ENCODE measurements around the gene CYP24A1.

The CYP24A1 gene

DNA sequence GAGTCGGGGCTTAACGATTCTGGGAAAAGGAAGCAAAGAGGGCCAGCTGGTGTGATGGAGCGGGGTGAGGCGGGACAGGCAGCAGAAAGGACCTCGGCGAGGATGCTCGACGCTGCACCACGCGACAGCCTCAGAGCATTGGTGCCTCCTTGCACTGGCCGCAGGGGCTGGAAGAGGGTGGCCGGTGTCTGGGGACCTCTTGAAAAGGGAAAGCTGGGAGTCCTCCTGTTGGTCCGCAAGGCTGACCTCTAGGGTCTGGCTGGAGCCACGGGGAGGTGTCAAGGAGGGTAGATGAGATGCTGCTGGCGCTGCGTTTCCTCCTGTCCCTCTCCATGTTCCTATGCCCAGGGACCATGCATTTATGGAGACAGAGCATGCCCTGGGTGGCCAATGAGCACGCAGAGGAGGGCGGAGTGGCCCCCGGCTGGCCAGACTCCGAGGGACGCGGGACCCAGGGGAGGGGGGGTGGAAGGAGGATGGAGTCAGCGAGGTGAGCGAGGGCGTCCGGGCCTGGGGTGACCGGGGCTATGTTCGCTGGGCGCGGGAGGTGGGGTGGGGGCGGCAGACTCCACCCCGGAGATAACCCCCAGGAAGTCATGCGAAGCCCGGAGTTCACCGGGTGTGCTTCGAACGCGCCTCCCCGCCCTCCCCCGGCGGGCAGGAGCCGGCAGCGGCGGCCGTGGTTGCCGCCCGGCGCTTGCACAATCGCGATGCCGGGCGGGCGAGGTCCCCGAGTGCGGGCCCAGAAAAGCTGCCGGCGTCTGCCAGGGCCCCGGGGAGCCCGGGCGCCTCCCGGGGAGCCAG, at the start of gene CYP24A1:
CYP24A1 (minus strand) TSS at position 334 of the 804 bp plus-strand sequence. CDS start 407 bp downstream, outside the sequence.
- in situ Hi-C loops (cut with MboI; ENCODE audit: low sequenced_read_pairs): no loop called here

DNA sequence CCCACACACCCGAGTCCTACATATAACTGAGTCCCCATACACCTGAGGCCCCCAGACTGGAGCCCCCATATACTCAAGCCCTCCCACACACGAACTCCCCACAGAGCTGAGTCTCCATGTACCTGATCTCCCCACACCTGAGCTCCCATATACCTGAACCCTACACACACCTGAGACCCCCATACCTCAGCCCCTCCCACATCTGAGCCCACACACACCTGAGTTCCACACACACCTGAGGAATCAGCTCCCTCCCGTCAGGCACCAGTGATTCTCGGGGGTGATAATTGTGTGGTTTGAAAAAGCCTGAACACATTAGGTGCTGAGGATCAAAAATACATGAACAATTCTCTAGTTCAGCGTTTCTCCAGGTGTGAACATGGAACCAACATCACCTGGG, 49.5 kb upstream of the CYP24A1 start:
- in situ Hi-C loops (cut with MboI; ENCODE audit: low sequenced_read_pairs): loop anchor here (25.0 kb wide), 1 partner anchor 414 kb away; no protein-coding TSS in a partner anchor

- in situ Hi-C loops (cut with MboI; ENCODE audit: low sequenced_read_pairs): loop anchor here (25.0 kb wide), 1 partner anchor 415 kb away; no protein-coding TSS in a partner anchor
These were observed 48.5 kb upstream of the CYP24A1 start for GRCh38 chr20:54221996-54222890.

DNA sequence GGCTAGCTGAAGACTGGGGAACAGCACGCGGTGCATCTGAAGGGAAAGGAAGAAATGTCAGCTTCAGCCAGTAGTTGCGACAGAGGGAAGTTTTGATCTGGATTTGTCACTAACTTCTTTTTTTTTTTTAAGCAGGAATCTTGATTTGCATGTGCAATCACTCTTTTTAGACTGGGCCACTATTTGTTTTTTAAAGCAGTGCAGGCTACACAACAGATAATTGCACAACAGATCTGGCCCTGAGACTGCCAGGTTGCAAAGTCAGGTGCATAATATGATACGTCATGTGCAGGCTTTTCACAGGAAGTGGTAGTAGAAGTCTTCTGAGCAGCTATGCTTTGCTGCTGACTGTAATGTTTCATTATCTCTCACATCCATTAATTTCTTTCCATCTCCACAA, 47.6 kb upstream of the CYP24A1 start:
- in situ Hi-C loops (cut with MboI; ENCODE audit: low sequenced_read_pairs): loop anchor here (25.0 kb wide), 1 partner anchor 416 kb away; no protein-coding TSS in a partner anchor

DNA sequence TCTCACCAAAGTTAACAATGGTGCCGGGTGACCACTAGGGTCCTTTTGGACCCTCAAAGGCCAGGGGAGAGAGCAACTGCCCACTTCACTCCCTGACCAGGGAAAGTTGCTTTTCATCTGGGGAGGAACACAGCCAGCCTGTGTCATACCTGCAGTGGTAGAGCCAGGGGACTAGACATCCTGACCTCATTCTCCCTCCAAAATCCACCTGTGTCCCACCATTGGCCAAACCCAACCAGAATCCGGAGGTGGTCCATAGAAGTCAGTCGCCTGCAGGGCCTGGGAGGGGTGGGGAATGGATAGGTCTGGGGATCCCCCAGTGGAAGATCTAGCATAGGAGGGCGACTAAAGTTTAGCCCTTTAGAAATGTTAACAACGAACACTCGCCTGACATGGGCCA, 46.9 kb upstream of the CYP24A1 start:
- in situ Hi-C loops (cut with MboI; ENCODE audit: low sequenced_read_pairs): loop anchor here (25.0 kb wide), 1 partner anchor 417 kb away; no protein-coding TSS in a partner anchor

- in situ Hi-C loops (cut with MboI; ENCODE audit: low sequenced_read_pairs): loop anchor here (25.0 kb wide), 1 partner anchor 417 kb away; no protein-coding TSS in a partner anchor
These were observed 46.1 kb upstream of the CYP24A1 start for GRCh38 chr20:54219751-54220426.

DNA sequence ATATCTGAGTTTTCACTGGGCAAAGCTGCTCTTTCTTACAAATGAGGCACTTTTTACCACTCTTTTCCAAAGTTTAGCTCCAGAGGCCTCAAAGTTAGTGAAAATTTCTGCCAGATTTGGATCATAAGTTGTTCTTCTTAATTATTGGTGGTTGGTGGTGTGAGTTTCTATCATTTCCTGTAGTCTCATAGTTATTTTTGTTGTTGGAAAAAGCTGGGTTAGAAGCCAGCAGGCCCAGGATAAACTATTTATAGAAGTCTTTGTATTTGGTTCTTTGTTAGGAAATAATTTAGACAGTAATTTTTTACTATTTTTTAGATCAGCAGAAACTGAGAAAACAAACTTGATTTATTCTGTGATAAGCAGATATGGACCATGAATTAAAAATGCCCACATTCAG, 44.7 kb upstream of the CYP24A1 start:
- in situ Hi-C loops (cut with MboI; ENCODE audit: low sequenced_read_pairs): loop anchor here (25.0 kb wide), 1 partner anchor 419 kb away; no protein-coding TSS in a partner anchor

DNA sequence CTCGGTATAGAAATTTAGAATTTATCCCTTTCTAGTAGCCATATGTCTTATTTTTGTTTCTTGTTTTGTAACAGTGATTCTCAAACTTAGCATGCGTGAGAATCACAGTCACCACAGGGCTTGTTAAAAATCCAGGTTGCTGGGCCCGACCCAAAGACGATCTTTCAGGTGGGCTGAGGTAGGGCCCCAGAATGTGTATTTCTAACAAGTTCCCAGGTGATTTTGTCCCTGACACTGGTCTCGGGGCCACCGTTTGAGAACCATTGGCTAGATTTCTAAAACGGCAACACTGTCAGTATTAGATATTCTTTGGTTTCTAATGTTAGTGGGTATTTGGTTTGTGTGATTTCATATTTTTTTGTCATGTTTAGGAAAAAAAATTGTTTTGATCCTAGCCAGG, 44.0 kb upstream of the CYP24A1 start:
- in situ Hi-C loops (cut with MboI; ENCODE audit: low sequenced_read_pairs): loop anchor here (25.0 kb wide), 1 partner anchor 420 kb away; no protein-coding TSS in a partner anchor

DNA sequence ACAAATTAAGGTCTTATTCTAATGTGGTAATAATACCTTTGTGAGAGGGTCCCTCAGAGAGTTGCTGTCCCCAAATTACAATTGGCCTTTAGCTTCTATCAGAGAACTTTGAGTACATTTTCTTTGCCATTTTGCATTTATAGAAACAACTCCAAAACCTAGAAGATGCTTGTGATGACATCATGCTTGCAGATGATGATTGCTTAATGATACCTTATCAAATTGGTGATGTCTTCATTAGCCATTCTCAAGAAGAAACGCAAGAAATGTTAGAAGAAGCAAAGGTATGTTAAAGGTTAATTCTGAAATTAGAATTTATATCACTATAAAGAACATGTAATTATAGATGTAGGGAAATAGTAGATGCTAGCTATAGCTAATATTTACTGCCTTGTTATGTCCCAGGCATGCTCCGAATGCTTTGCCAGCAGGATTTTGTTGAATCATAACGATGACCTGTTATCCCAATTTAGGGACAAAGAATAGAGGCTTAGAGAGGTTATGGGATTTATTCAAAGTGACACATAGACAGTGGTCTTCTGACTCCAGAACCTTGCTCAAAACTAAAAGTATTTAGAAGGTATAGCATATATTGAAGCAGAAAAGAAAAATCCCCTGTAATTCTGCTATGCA, 41.5 kb upstream of the CYP24A1 start:
- in situ Hi-C loops (cut with MboI; ENCODE audit: low sequenced_read_pairs): loop anchor here (25.0 kb wide), 1 partner anchor 422 kb away; no protein-coding TSS in a partner anchor

- in situ Hi-C loops (cut with MboI; ENCODE audit: low sequenced_read_pairs): loop anchor here (25.0 kb wide), 1 partner anchor 423 kb away; no protein-coding TSS in a partner anchor
These were observed 40.8 kb upstream of the CYP24A1 start for GRCh38 chr20:54214566-54214965.

- in situ Hi-C loops (cut with MboI; ENCODE audit: low sequenced_read_pairs): loop anchor here (25.0 kb wide), 1 partner anchor 424 kb away; no protein-coding TSS in a partner anchor
These were observed 39.1 kb upstream of the CYP24A1 start for GRCh38 chr20:54212871-54213270.

DNA sequence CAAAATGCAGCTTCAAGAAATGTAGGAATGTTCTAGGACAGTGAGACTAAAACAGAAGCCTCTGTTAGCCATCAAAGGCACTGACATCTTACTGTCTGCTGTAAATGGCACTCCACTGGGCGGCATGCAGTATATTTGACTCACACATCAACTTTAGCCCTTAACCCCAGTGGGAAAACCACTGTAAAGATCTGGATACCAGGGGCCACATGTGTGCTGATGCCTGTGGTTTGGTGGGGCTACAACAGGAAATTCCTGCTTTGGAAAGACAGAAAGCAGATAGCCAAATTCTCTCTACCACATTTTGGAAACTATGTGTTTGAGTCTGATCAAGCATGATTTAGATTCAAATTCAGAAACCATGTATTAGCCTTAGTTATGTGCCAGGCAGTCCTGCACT, 38.4 kb upstream of the CYP24A1 start:
- in situ Hi-C loops (cut with MboI; ENCODE audit: low sequenced_read_pairs): loop anchor here (25.0 kb wide), 1 partner anchor 425 kb away; no protein-coding TSS in a partner anchor

GRCh38 chr20:54209216-54209813, 35.5 kb upstream of the CYP24A1 start:
- in situ Hi-C loops (cut with MboI; ENCODE audit: low sequenced_read_pairs): loop anchor here (25.0 kb wide), 1 partner anchor 428 kb away; no protein-coding TSS in a partner anchor

GRCh38 chr20:54208548-54209176, 34.9 kb upstream of the CYP24A1 start:
- in situ Hi-C loops (cut with MboI; ENCODE audit: low sequenced_read_pairs): loop anchor here (25.0 kb wide), 1 partner anchor 429 kb away; no protein-coding TSS in a partner anchor

DNA sequence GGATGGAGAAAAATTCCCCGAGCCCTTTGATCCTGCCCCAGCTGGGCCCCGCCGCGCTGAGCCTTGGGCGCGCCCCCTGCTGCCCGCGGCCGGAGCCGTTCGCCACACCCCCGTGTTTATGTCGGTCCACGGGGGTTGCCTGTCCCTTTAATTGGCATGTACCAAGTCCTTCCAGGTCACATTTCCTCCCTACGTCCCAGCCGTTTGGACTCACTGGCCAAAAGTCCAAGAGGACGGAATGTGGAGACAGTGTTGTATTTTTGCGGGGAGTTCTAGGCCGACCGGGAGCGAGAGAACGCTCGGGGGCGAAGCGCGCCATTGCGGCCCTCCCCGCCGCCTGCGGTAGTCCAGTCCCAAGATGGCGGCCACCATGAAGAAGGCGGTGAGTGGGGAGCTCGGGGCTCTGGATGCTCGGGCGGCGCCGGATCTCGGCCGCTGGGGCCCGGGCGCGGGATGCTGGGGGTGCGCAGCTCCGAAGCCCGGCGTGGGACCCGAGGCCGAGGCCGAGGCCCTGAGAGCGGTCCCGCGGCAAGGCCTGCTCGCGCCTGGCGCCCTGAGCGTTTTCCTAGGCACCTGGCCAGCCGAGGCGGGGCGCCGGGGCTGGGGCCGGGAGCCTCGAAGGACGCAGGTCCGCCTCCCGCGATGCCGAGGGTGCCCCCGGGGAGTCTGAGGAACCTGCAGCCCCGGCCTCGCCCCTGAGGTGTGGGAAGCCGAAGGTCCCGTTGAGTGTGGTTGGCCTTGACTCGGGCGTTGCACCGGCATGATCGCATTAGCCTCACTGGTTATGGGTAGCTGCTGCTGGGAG, 34.2 kb upstream of the CYP24A1 start, which contains the start of gene PFDN4:
PFDN4 (plus strand) TSS at position 345 of the 805 bp plus-strand sequence; CDS start at position 359, 14 bp downstream.
- in situ Hi-C loops (cut with MboI; ENCODE audit: low sequenced_read_pairs): loop anchor here (25.0 kb wide), 1 partner anchor 429 kb away; no protein-coding TSS in a partner anchor

- in situ Hi-C loops (cut with MboI; ENCODE audit: low sequenced_read_pairs): loop anchor here (25.0 kb wide), 1 partner anchor 430 kb away; no protein-coding TSS in a partner anchor
These were observed 33.4 kb upstream of the CYP24A1 start for GRCh38 chr20:54207053-54207742.

DNA sequence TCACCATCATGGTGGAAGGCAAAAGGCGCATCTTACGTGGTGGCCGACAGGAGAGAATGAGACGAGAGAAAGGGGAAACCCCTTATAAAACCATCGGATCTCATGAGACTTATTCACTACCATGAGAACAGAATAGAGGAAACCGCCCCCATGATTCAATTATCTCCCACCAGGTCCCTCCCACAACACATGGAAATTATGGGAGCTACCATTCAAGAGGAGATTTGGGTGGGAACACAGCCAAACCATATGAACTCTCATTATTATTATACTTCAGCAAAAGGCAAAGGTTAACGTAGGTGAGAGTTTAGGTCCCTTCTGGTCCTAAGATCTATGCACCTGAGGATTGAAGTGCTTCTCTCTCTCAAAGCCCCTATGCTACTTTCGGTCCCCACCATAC, 31.7 kb upstream of the CYP24A1 start:
- in situ Hi-C loops (cut with MboI; ENCODE audit: low sequenced_read_pairs): loop anchor here (25.0 kb wide), 1 partner anchor 432 kb away; no protein-coding TSS in a partner anchor
